Measurements from ENCODE around the gene OPRD1. TPM values are rescaled to one million over a fixed set of nuclear protein-coding genes. Genes with fewer than 3 reads are reported as not detected.

Gene OPRD1
- total RNA-seq, 1 donor from 2014 or later: not detected

DNA sequence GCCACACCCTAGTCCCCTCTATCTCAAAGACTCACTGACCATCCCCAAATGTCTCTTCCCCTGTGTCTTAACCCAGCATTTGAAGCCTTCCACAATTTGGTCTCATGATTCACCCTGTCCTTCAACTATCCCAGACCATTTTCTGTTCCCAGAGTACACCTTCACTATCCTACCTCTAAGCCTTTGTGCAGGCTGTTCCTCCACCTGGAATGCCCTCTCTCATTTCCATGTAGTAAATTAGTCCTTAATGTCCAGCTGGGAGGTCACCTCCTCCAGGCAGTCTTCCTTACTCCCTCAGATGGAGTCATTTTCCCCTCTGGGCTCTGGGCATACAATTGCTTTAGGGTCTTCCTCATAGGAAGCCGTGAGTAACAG, 71.3 kb downstream of the OPRD1 start:
- no peak for DNase-seq (ENCODE audit: low read depth)

DNA sequence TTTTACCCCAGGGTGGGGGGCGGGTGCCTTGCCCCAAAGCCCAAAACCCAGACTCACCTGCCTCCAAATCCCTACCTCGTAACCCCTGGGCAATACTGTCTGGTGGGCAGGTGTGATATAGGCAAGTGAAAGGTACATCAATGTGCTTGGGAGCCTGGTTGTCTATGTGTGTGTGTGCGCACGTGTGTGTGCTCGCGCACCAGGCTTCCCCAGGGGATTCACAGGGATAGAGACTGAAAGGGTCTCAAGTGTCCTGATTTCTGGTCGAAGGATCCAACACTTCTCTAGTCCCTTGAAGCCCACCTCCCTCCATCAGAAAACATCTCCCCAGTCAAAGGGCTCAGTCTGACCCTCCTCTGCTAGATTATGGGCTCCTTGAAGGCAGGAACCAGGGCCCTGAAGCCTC, 73.5 kb downstream of the OPRD1 start:
- no peak for DNase-seq (ENCODE audit: low read depth)

DNA sequence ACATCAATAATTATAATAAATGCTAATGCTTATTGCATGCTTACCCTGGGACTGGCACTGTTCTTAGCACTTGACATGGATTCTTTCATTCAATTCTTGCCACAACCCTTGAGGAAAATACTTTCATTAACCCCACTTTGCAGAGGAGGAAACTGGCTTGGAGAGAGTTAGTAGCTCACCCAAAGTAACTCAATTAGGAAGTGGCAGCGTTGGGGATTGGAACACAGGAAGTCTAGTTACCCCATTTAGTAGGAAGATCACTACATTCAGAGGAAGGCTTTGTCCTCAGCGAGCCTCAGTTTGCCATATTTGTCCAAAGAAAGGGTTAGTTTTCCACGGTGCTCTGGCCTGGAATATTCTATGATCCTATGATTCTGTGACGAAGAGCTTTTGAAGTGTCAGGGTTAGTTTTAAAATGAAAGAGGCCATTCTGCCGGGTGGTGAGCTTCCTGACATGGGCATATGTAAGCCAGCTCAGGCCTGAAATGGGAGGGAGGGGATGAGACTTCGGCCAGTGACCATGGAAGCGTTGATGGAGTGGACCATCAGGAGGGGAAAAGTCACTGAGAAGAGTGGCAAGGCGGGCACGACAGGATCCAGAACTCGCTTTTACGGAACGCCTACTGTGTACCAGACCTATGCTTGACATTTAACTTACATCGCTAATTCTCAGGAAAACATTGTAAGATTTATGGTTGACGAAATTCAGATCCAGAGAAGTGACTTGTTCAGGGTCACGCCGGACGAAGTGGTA, 74.2 kb downstream of the OPRD1 start:
- no peak for DNase-seq (ENCODE audit: low read depth)

DNA sequence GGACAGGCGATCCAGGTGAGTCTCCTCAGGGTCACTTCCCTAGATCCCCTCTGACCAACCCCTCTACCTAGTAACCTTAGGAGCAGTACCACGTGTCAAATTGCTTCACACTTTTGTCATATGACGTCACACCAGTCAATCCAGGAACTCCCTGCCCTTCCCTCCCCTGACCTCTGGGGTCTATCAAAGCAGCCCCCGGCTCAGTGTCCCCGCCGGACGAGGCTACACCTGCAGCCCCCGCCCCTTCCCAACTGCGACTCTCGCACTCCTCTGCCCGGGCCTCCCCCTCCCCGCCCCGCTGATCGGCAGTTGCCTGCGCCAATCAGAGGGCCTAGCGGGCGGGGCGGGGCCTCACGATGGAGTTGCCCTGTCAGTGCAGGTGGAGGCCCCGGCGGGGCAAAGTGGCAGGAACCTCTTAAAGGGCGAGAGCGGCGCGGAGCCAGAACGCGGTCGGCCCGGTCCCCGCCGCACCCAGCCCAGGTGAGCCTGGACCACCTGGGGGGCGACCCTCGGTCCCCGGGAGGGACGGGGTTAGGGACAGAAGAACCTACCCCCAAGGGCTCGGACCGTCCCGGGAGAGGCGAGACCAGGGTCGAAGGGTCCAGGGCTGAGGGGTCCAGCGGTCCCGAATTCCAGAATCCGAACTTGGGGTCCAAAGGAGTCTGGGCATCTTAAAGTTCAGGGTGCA, 74.9 kb downstream of the OPRD1 start:
- DNase-seq (ENCODE audit: low read depth): peak; percentile 57

DNA sequence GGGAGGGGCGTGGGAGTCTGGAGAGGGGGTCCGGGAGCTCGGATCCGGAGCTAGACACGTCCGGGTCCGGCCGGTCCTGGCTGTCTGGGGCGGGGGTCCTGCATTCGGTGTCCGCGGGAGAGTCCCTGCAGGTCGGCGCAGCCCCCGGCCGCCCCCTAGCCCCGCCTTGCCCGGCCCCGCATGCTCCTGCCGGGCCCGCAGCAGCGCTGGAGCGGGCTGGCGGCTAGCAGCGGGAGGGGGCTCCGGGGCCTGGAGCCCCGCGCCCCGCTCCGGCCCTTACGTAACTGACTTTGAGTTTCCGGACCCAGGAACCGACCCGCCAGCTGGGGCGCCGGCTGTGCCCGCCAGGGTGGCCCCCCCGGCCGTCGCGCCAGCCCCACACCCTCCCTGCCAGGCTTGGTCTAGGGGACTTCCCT, 75.5 kb downstream of the OPRD1 start:
- DNase-seq (ENCODE audit: low read depth): no peak

DNA sequence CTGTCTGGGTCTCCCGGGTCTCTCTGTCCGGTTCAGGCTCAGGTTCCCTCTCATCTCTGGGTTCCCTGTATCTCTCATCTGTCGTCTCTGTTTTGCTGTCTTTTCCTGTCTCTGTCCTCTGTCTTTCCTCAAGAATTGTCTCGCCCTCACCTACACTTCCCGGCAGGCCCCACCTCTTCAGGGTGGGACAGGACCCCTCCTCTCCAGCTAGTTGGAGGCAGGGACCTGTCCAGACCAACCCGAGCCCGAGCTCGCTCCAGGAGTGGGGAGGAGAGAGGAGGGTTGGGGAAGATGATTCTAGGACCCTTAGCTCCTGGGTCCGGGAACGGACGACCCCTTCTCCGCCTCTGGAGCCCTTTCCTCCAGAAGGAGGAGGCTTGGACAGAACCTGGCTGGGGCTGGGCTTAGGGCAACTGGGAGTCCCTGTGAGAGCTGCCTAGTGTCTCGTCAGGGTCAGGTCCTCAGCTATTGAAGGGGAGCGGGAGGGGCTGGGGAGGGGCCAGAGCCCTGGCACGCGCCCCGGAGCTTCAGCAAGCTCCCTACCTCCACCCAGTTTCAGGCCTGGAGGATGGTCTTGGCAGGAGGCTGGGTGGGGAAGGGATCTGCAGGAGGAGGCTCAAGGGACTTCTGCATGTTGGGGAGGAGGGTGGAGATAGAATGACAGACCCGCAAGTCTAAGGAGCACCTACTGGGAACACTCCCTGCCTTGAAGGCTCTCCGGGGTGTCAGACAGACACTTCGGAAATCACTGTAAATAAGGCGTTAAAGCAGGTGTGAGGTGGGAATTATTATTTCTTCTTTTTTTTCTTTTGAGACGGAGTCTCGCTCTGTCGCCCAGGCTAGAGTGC, 76.1 kb downstream of the OPRD1 start:
- DNase-seq (ENCODE audit: low read depth): no peak

DNA sequence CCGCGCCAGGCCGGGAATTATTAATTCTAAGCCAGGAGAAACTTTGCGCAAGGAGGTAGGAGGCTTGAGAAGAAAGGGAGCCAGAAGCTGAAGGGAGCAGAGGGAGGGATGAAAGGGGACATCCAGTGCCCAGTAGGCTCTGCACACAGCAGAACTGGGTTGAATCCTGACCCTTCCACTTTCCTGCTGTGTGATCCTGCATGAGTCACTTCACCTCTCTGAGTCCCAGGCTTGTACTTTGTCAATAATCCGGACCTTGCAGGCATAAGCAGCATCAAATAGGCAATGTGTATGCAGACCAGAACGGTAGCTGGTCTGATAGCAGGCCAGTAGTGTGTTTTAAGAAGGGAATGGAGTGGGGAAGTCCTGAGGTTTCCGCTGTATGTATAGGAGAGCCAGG, 76.9 kb downstream of the OPRD1 start:
- no peak for DNase-seq (ENCODE audit: low read depth)

DNA sequence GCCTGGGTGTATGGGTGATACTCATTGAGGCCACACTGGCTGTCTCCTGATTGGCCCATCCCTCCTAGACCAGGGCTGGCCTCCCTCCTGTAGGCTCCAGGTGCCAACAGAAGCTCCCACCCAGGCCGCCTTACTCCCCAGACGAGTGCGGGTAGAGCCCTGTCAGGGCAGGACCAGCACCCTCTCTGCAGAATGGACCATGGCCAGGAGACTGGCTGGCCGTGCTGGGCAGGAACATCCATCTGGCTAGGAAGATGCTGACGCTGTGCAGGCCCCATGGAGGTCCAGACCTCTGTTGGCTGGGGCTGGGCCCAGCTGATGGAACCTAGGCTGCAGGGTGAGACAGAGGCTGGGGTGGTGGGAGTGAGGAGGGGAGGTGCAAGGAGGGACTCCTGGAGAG, 77.4 kb downstream of the OPRD1 start:
- no peak for DNase-seq (ENCODE audit: low read depth)

DNA sequence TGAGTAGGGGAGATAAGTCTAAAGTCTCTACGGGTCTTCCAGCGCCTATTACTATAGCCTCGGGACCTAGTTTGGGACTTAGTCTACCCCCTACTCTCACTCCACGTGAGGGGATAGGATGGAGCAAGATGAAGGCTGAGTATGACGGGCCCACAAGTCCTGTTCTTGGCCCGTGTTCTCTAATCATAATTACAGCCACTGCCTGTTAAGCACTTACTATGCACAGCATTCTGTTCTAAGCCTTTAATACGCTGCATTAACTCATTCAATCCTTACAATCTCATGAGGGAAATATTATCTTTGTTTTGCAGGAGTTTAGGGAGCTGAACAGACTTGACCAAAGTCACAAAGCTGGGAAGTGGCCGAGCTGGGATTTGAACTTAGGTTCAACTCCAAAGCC, 78.5 kb downstream of the OPRD1 start:
- no peak for DNase-seq (ENCODE audit: low read depth)

DNA sequence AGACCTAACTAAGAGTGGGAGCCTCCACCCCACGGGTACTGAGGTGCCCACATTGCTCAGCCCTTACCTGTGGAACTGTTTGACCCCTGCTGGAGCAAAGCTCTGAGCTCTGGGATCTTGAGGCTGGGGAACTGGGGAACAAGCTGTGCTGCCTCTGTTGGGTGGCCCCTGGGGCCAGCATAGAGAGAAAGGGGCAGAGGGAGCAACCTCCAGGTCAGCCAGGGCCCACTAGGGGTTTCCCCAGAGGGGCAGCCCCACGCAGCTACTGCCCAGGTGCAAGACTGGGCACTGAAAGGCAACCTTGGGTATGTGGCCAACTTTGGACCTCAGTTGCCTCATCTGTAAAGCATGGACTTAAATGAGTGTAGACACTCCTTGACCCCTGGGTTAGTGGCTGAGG, 78.9 kb downstream of the OPRD1 start:
- DNase-seq (ENCODE audit: low read depth): no peak

DNA sequence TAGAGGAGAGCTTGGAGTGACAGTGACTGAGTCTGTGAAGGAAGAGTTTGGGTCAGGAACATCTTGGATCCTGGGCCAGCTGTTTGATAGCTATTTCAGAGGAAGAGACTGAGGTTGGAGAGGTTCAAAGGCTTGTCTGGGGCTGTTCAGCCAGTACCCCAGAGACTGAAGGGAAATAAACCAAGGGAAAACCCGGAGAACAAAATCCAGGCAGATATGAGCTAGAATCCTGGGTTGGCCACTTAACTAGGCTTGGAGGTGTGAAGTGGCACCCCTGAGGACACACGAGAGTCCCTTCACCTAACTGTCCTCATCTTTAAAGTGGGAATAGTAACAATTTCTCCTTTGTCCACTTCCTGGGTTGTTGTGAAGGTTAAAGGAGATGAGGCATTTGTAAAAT, 79.3 kb downstream of the OPRD1 start:
- no peak for DNase-seq (ENCODE audit: low read depth)

DNA sequence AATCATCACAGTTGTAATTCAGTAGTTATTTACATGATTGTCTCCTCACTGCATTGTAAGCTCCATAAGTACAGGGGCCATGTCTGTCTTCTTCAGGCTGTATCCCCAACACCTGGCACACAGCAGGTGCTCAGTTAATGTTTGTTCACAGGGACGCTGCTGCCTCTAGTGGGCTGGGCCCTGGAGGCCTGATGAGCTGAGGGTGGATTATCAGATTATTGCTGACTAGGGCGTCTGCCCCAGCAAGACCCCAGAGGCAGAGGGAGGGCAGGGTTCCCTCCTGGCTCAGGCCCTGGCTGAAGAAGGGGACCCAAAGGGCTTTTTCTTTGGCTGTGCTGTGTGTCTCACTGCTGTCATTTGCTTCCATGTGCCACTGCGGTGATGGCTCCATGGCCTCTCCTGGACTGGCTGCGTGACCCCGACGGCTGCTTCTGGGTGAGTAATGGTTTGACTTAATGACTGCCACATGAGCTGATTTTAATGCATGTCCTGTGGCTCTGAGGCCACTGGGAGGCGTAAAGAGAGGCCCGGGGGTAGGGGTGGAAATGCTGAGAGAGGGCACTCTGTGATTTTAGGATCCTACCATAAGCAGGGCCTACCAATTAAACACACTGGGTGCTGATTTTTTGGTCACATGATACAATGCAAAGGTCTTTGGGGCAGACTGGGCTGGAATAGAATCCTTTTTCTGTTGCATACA, 81.6 kb downstream of the OPRD1 start:
- DNase-seq (ENCODE audit: low read depth): peak; percentile 8

DNA sequence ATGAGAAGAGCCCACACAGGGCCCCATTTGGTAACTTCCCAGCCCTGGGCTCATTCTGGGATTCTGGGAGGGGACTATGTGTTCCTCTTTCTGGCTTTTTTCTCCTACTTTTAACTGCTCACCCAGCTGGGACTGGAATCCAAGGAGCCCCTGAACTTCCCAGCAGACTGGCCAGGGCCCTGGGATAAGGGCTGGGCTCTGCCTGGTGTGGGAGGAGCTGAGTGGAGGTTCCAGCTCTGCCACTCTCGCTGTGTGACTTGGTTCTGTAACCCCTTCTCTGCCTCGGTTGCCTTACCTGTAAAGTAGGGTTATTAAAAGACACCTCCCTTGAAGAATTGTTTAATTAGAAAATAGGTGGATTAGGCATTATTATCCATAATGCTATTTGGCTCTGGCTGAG, 82.8 kb downstream of the OPRD1 start:
- DNase-seq (ENCODE audit: low read depth): no peak

DNA sequence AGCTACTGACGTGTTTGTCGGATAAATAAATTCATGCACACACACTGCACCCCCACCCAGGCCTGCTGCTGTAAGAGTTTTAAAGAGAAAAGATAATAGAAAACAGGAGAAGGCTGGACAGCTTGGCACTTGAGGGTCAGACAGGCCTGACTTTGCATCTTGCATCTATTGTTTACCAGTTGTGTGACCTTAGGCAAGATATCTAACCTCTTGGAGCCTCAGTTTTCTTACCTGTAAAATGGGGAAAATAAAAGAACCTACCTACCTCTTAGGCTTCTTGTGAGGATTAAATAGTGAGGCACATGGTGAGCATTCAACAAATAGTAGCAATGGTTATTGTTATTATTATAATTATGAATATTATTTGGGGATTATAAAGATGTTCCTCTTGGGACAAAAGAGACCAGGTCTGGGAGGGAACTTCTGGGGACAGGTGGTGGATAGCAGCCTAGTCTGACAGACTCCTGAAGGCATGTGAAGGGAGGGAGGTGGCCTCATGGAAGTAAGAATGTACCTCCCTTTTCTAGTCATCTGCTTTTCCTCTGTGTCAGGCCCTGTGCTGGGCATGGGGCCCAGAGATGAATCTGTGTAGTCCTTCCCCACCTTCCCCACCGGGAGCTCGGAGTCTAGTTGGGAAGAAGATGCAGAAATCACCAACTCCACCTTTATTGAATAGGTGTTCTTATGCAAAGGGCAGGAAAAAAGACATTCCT, 84.1 kb downstream of the OPRD1 start:
- DNase-seq (ENCODE audit: low read depth): no peak

DNA sequence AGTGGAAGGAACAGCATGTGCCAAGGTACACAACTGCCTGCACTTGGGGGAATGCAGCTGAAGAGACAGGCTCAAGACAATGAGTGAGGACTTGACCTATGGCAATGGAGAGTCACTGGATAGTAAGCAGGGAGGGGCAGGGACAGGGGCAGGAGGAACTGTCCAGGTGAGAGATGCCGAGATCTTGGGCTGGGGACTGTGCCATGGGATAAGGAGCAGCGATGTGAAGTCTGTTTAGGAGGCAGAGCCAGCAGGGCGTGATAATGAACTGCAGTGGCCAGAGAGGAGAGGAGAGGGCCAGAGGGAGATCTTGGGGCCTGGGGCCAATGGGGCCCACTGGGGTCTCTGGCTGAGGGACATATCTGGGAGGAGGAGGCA, 84.6 kb downstream of the OPRD1 start:
- DNase-seq (ENCODE audit: low read depth): no peak

DNA sequence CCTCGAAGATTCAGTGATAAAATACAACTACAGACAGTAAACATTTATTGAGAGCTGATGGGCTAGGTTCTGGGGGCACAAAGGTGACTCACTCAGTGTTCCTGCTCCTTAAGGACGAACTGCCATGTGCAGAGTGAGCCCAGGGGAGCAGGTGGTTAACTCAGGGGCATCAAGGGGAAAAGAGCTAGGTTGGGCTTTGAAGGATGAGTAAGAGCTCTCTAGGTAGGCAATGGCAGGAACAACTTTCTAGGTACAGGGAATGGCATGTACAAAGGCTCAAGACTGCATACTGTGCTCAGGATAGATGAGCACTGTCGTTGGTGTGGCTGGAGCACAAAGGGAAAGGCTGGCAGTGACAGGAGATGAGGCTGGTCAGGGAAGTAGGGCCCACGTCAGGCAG, 85.8 kb downstream of the OPRD1 start:
- no peak for DNase-seq (ENCODE audit: low read depth)

DNA sequence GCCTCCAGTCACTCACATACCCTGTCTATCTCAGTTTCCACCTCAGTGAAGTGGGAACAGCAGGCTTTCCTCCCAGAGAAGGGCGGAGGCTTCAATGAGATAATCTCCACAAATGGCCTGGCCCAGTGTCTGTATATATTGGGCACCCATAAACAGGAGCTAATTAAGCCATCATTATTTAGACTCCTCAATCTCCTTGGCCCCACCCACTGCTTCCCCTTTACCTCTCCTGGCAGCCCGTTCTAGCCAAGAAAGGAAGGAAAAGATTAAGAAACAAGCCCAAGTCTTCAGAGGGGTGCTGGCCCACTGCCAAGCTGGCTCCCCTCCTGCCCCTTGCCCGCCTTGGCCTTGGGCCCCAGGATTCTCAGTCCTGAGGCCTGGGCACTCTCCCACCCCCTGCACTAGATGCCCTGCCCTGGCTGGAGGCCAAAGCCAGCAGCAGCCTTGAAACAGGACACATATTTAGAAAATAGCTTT, 86.5 kb downstream of the OPRD1 start:
- no peak for DNase-seq (ENCODE audit: low read depth)

DNA sequence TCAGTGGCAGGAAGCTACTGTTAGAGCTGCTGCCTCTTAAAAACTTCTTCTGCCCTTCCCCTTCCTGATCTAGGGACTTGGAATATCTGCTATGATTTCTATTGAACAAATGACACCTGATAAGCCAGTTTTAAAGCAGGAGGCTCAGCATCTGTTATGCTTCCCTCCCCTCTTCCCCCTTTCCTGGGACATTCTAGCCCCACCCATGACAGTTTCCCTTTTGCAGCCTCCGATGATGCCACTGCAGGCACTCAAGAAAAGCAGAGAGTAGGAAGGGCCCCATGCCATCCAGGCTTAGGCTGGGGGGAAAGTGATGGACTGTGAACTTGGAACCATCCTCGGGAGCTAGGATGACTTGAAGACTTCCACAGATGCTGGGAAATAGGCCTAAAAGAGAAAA, 87.3 kb downstream of the OPRD1 start:
- no peak for DNase-seq (ENCODE audit: low read depth)

DNA sequence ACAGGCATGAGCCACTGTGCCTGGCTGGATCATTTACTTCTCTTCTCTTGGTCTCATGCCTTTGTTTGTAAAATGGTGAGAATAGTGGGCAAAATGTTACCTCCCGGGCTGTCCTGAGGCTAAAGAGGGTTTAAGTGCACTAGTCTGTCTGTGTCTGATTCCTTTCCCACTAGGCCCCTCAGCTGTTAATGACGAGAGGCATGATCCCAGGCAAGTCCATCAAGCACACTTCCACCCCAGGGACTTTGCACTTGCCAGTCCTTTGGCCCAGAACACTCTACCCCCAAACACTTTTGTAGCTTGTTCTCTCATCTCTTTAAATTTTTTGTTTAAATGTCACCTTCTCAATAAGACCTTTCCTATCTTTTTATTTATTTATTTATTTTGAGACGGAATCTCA, 88.6 kb downstream of the OPRD1 start:
- DNase-seq (ENCODE audit: low read depth): no peak

DNA sequence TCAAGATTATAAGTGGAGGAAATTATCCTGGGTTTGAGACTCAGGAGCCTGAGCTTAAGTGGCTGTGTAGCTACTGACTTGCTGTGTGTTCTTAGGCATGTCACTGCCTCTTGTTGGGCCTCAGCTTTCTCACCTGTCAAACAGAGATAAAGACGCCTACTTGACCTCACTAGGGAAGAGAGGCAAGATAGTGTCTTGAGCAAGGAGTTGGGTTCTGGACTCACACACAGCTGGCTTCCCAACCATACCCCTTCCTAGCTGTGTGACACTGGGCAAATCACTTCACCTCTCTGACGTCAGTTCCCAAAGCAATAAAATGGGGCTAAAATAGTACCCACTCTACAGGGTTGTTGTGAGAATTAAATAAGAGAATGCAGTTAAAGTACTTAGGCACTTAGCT, 90.8 kb downstream of the OPRD1 start:
- DNase-seq (ENCODE audit: low read depth): no peak

DNA sequence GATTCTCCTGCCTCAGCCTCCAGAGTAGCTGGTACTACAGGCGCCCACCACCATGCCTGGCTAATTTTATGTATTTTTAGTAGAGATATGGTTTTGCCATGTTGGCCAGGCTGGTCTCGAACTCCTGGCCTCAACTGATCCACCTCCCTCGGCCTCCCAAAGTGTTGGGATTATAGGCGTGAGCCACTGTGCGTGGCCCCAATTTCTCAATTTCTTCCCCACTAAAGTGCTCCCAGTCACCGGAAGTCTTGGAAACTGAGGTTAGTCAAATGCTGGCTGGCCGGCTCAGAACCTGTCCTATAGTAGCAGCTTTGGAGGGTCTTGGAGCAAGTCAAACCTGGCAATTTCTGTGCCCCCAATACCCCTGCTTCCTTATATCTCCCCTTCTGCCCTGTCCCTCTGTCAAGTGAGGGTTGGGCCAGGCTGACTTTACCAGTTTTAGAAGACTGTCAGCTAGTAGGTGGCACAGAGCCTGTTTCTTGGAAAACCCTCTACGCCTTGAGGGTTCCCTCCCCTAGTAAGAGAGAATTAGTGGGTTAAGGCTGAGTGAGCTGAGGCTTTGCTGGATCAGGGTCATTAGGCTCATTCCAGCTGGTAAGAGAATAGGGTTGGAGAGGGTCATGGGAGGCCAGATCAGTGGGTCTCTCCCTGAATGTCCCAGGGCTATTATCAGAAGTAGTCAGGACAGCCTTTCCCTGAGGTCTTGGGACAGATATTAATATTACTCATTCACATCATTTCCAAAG, 94.1 kb downstream of the OPRD1 start:
- DNase-seq (ENCODE audit: low read depth): peak; percentile 59

Data from renal cortical epithelial cell (primary cell).